DND-41 (cell line): ENCODE results near the gene CAMK4.

Experiments
- ATAC-seq: fragments of 200-7000 bp; cut with Tn5 transposase; 3 replicates; pipeline ENCODE4 v1.9.1; 2021; ENCODE audit warnings: low read depth; ENCODE audit not compliant: insufficient read depth
- DNase-seq: peaks from one replicate; pipeline ENCODE4 v3.0.0-alpha.2; 2020
- H2AFZ ChIP-seq: 2 replicates; pipeline ENCODE4 v1.6.0; 2012; ENCODE audit warnings: low read depth, low read length
- H3K27ac ChIP-seq: 2 replicates; pipeline ENCODE4 v1.5.1; 2012; ENCODE audit warnings: low read length, inconsistent platforms
- H3K27me3 ChIP-seq: fragments of 200-600 bp; sonication (generic); 2 replicates; pipeline ENCODE4 v1.6.0; 2012; ENCODE audit warnings: low read length, mild to moderate bottlenecking, inconsistent platforms; ENCODE audit not compliant: insufficient read depth, poor library complexity
- H3K36me3 ChIP-seq: 2 replicates; pipeline ENCODE4 v1.5.1; 2012; ENCODE audit warnings: low read length, inconsistent platforms; ENCODE audit not compliant: insufficient read depth
- H3K4me1 ChIP-seq: 2 replicates; pipeline ENCODE4 v1.5.1; 2012; ENCODE audit warnings: mild to moderate bottlenecking, low read length; ENCODE audit not compliant: insufficient read depth
- H3K4me2 ChIP-seq: 2 replicates; pipeline ENCODE4 v1.6.0; 2012; ENCODE audit warnings: mild to moderate bottlenecking, moderate library complexity, low read length, inconsistent platforms; ENCODE audit not compliant: insufficient read depth
- H3K4me3 ChIP-seq, 2 experiments: fragments of 200-600 bp in 1 of 2; shearing (Covaris generic) in 1 of 2; 2 replicates each; pipeline ENCODE4 v1.5.1; 2012 to 2016; ENCODE audit warnings: inconsistent platforms in 2 of 2, low read length in 2 of 2, mild to moderate bottlenecking in 2 of 2, low read depth in 1 of 2, moderate library complexity in 1 of 2
- H3K79me2 ChIP-seq: 2 replicates; pipeline ENCODE4 v1.6.0; 2012; ENCODE audit warnings: low read length, inconsistent platforms; ENCODE audit not compliant: insufficient read depth
- H3K9ac ChIP-seq: 2 replicates; pipeline ENCODE4 v1.6.0; 2012; ENCODE audit warnings: low read depth, mild to moderate bottlenecking, inconsistent platforms, low read length, moderate library complexity
- H3K9me3 ChIP-seq: 2 replicates; pipeline ENCODE4 v1.5.1; 2012; ENCODE audit warnings: low read length, moderate library complexity, mild to moderate bottlenecking, inconsistent platforms; ENCODE audit not compliant: insufficient read depth, severe bottlenecking
- H4K20me1 ChIP-seq: 2 replicates; pipeline ENCODE4 v1.6.0; 2012; ENCODE audit warnings: low read length; ENCODE audit not compliant: insufficient read depth
- EZH2 ChIP-seq: IDR thresholded peaks from 3 replicates; pipeline ENCODE4 v1.6.1; 2012; ENCODE audit warnings: borderline replicate concordance, low read depth, mild to moderate bottlenecking, moderate library complexity, low read length, inconsistent platforms; ENCODE audit not compliant: severe bottlenecking
- TF ChIP-seq, protein P1 (sequence below): IDR thresholded peaks from 2 replicates; pipeline ENCODE4 v1.5.1; 2012; ENCODE audit warnings: borderline replicate concordance, low read length, moderate library complexity, mild to moderate bottlenecking; ENCODE audit not compliant: poor library complexity, severe bottlenecking; ENCODE audit errors: extremely low read depth

CAMK4 gene

DNA sequence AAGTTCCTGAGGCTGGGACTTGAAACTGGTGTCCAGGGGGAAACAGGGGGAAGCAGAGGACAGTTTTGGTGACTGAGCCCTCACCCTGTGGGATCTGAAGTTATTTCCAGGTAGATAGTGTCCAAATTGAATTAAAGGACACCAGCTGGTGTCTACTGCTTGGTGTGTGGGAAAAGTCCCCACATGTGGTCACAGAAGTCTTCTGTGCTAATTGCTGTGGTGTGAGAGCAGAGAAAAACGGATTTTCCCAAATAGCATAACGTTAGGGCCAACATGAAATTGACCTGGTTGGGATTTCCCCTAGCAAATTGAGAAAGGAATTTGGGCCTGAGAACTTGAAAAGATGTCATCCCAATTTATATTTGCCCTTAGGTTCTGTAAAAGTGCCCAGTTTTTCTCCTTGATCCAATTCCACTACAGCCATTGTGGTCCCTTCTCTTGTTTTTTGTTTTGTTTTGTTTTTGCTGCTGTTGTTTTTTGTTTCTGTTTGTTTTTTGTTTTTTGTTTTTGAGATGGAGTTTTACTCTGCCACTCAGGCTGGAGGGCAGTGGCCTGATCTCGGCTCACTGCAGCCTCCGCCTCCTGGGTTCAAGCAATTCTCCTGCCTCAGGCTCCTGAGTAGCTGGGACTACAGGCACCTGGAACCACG is 293.8 kb downstream of the CAMK4 start:
- no peaks in the 10 kb centered on the region for H3K27me3 ChIP-seq
- no peak overlapping the region for H3K4me3 ChIP-seq
- H3K27ac ChIP-seq = no peak overlapping the region
- DNase-seq (no peak), ATAC-seq (no peak)
- H3K36me3 ChIP-seq = no peaks in the 10 kb centered on the region
- H3K79me2 ChIP-seq = 0 out of 2 replicates have a peak, but pooled peaks cover 2% of the 10 kb centered on the region
- H4K20me1 ChIP-seq = no peaks in the 10 kb centered on the region
- no peak overlapping the region for H2AFZ ChIP-seq
- H3K9me3 ChIP-seq = no peaks in the 10 kb centered on the region
- H3K4me1 ChIP-seq = peaks cover 15% of the 10 kb centered on the region
- TF ChIP-seq, protein P1, sequence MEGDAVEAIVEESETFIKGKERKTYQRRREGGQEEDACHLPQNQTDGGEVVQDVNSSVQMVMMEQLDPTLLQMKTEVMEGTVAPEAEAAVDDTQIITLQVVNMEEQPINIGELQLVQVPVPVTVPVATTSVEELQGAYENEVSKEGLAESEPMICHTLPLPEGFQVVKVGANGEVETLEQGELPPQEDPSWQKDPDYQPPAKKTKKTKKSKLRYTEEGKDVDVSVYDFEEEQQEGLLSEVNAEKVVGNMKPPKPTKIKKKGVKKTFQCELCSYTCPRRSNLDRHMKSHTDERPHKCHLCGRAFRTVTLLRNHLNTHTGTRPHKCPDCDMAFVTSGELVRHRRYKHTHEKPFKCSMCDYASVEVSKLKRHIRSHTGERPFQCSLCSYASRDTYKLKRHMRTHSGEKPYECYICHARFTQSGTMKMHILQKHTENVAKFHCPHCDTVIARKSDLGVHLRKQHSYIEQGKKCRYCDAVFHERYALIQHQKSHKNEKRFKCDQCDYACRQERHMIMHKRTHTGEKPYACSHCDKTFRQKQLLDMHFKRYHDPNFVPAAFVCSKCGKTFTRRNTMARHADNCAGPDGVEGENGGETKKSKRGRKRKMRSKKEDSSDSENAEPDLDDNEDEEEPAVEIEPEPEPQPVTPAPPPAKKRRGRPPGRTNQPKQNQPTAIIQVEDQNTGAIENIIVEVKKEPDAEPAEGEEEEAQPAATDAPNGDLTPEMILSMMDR = no peak
- TF ChIP-seq EZH2 = no peak
- H3K4me2 ChIP-seq = no peak overlapping the region
- no peak overlapping the region for H3K9ac ChIP-seq

DNA sequence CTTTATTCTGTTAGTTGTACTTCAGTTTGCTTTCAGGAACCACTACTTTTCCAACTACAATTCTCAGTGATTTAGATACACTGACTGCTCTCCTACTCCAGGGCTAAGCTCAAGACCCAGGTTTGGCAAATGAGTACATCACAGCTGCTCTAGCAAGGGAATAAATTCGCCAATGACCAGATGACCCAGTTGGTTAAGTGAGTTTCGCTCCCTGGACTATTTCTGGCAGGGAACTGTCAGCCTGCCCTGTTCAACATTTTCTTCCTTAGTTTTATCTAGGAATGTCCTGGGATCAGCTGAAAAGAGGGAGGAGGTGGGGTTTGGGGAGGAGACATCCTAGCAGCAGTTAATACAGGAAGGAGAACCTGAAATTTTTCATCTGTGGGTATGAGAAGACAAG is 294.6 kb downstream of the CAMK4 start:
- Histone ChIP-seq H3K9ac (no peak overlapping the region), H3K4me2 (no peak overlapping the region), H3K36me3 (no peaks in the 10 kb centered on the region), H3K27ac (no peak overlapping the region), H4K20me1 (no peaks in the 10 kb centered on the region), H3K4me3 (no peak overlapping the region), H3K27me3 (no peaks in the 10 kb centered on the region), H2AFZ (no peak overlapping the region), H3K4me1 (peaks cover 7% of the 10 kb centered on the region), H3K9me3 (no peaks in the 10 kb centered on the region), H3K79me2 (no peaks in the 10 kb centered on the region)
- DNase-seq (no peak), ATAC-seq (no peak)
- TF ChIP-seq, protein P1 = no peak
- TF ChIP-seq EZH2 = no peak

DNA sequence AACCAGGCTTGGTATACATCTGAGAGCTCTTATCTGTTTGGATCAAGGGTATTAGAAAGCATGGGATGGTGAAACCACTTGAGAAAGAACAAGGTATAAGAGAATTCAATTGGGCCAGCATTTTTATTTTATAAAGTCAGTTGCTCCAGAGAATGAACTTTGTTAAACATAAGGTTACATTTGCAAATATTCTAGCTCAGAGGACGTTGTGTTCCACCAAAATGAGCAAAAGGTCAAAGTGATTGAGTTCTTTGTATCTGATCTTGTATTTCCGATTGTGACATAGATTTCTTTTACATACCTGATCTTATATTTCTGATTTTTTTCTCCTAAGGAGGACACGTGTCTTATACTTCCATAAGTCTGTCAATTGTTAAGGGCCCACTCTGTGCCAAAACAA is 296.7 kb downstream of the CAMK4 start:
- H3K4me2 ChIP-seq = no peak overlapping the region
- no peak overlapping the region for H3K27ac ChIP-seq
- DNase-seq (no peak), ATAC-seq (no peak)
- no peak for TF ChIP-seq EZH2
- TF ChIP-seq, protein P1 = no peak
- no peaks in the 10 kb centered on the region for H3K9me3 ChIP-seq
- no peak overlapping the region for H3K9ac ChIP-seq
- H3K4me1 ChIP-seq = no peaks in the 10 kb centered on the region
- H2AFZ ChIP-seq = no peak overlapping the region
- H3K79me2 ChIP-seq = no peaks in the 10 kb centered on the region
- H3K36me3 ChIP-seq = no peaks in the 10 kb centered on the region
- H4K20me1 ChIP-seq = no peaks in the 10 kb centered on the region
- H3K27me3 ChIP-seq = no peaks in the 10 kb centered on the region
- no peak overlapping the region for H3K4me3 ChIP-seq

DNA sequence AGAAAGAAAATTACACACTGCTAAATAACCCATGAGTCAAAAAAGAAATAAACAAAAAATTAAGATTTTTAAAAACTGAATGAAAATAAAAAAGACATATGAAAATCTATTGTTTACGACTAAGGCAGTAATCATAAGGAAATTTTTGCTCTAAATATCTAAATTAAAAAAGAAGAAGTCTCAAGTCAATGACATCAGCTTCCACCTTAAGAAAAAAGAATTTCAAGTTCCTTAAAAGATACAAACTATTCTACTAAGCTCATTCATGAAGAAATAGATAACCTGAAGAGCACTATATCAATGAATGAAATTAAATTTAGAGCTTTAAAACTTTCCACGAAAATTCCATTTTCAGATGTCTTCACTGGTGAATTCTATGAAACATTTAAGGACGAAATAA is 303.9 kb downstream of the CAMK4 start:
- Histone ChIP-seq H3K4me1 (peaks cover 31% of the 10 kb centered on the region), H3K27ac (no peak overlapping the region), H3K9ac (no peak overlapping the region), H3K27me3 (no peaks in the 10 kb centered on the region), H2AFZ (no peak overlapping the region), H3K4me3 (no peak overlapping the region), H3K4me2 (no peak overlapping the region), H4K20me1 (no peaks in the 10 kb centered on the region), H3K79me2 (no peaks in the 10 kb centered on the region), H3K9me3 (no peaks in the 10 kb centered on the region), H3K36me3 (no peaks in the 10 kb centered on the region)
- ATAC-seq (no peak), DNase-seq (no peak)
- TF ChIP-seq, protein P1 = no peak
- no peak for TF ChIP-seq EZH2
